HG03103 (cell line): ENCODE measurements around the gene CCDC40.
A peak's percentile ranks its signal among the peaks of the same experiment; 100 is the strongest.

Experiments used
- ATAC-seq: cut with Tn5 transposase; IDR thresholded peaks from one replicate; pipeline ENCODE4 v1.9.1; 2021; ENCODE audit warnings: low read depth; ENCODE audit not compliant: unreplicated experiment

CCDC40 gene

DNA sequence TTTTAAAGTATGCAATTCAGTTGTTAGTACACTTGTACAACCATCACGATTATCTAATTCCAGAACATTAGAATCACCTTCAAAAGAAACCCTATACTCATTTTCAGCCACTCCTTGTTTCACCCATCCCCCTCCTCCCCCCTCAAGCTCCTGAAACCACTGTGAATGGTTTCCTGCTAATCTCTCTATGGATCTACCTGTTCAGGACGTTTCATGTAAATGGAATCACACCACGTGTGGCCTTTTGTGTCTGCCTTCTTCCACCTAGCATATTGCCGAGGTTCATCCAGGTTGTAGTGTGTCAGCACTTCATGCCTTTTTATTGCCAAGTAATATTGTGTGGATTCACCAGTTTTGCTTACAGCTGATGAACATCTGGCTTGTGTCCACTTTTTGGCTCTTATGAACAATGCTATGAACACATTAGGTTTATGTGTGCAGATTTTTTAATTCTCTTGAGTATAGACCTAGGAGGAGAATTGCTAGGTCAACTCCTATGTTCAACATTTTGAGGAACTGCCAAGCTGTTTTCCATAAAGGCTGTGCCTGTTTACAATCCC, 92.6 kb downstream of the CCDC40 start:
- ATAC-seq, result no peak

DNA sequence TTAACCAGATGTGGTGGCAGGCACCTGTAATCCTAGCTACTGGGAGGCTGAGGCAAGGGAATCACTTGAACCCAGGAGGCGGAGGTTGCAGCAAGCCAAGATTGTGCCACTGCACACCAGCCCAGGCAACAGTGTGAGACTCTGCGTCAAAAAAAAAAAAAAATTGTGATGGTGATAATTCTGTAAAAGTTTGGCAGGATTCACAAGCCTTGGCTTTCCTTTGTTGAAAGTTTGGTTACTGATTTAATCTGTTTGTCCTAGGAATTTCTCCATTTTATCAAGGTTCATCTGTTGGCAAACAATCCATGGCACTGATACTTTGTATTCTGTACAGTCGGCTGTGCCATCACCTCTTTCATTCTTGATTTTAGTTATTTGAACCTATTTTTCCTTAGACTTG, 94.5 kb downstream of the CCDC40 start:
- ATAC-seq, result no peak

DNA sequence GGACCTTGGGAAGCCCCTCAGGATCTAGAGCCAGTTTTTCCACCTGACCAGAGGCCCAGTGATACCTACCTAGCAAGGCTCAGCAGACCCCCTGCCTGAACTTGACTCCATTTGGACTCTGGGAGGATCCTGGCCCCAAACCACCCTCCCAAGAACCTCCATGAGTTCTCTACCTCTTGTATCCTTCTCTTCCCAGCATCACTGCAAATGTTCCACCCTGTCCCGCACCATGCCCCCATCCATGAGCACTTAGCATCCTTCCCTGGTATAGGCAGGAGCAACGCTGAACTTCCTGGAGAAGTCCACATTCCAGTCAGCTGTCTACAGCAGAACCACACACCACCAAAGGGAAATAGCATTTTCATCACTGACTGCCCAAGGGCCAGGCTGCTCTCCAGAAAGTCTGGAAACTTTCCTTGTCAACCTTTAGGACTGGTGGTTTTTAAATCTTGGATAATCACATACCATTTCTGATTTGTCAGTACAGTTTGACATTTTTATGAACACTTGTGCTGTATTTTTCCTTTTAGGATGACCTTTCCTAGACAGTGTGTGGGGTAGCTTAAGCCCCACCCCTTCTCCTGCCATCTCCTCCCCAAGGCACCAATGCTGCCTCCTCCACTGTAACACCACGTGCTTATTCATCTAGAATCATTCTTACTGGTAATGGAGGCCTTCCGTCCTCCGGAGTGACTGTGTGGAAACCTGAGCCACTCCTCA, 96.6 kb downstream of the CCDC40 start:
- no peak for ATAC-seq

DNA sequence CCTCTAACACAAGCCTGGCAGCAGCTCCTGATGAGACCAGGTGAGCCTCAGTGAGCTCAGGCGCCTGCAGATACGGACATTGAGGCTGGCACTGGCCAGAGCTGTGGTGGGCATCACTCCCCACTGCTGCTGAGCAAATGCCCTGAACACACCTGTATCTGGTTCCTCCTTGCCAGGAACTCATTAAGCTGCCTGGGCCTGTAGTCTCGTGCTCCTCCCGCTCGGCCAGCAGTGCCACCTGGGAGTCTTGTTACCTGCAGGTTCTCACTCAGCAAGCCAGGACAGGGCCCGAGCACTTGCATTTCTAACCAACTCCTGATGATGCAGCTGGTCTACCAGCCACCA, 97.2 kb downstream of the CCDC40 start:
- ATAC-seq, result no peak

DNA sequence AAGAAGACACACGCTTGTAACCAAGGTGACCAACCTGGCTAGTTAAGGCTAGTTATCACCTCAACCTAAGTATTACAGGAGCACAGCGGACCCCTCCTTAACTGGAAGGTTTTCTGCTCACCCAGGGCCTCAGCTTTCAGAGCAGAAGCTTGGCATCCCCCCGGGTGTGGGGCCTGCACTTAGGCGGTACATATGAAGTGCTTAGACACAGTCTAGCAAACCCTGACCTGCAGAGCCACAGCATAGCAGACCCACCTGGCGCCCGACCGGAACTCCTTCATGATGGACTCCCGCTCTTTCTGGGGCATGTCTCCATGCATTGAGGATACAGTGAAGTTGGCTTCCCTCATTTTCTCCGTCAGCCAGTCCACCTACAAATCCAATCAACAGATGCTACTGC, 100.7 kb downstream of the CCDC40 start:
- no peak for ATAC-seq

DNA sequence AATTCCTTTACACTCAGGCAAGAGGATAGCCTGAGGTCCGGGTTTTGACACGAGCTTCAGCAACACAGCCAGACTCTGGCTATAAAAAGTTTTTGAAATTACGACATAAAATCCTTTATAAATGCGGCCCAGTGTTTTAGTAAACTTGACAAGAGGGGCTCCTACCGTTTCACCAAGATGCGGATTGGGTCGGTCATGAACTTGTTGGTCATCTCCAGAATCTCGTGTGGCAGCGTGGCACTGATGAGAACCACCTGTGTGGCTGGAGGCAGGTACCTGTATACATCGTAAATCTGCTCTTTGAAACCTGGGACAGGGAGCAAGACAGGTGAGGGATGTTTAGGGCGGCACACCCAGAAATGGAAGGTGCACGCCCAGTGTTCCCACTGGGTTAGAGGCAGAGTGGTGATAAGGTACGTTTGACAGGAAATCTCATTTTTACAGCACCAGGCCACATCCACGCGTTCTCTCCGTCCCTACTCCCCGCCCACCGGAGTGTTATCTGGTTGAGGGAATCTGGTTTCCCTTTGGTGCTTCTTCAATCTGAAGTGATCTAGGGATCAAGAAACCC, 102.5 kb downstream of the CCDC40 start:
- no peak for ATAC-seq

DNA sequence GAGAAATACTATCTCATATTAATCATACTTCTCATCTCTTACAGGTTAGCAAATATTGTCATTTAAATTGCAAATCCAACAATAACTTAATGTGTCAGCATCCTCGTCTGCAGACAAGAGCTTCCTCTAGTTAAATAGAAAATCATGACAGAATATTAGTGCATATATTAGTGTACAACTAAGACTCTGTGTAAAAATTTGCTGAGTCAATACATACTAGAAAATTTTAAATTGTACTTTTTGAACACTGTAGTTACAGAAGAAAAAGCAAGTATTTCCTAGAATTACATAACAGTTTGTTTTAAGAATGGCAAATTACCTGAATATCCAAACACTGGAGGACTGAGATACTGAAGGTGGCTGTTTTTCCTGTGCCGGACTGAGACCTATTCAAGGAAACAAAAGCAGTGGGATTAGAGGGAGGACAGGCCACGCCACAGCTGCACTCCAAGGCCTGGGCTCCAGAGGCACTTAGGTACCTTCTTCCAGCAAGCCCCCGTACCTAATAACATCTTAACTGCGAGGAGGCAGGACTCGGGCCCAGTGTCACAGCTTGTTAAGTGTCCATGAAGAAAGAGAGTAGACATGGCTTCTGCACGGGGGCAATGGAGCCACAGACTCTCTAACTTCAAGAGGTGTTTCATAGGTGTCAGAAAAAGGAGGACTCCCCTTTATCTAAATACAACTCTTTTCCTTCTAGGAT, 105.2 kb downstream of the CCDC40 start:
- ATAC-seq, result no peak

DNA sequence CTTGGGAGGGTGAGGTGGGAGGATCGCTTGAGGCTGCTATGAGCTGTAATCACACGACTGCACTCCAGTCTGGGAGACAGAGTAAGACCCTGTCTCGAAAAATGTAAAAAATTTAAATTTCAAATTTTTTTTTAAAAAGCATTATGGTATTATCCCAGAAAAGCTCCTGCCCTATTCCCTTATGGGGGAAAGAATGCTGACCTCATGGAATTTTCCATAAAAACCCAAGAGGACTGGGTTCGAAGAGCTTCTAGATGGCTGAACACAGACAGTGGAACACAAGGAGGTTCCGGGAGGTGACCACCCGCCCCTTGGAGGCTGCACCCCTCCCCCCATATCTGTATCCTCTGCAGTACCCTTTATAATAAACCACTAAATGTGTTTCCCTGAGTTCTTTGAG, 106.5 kb downstream of the CCDC40 start:
- ATAC-seq, result no peak

DNA sequence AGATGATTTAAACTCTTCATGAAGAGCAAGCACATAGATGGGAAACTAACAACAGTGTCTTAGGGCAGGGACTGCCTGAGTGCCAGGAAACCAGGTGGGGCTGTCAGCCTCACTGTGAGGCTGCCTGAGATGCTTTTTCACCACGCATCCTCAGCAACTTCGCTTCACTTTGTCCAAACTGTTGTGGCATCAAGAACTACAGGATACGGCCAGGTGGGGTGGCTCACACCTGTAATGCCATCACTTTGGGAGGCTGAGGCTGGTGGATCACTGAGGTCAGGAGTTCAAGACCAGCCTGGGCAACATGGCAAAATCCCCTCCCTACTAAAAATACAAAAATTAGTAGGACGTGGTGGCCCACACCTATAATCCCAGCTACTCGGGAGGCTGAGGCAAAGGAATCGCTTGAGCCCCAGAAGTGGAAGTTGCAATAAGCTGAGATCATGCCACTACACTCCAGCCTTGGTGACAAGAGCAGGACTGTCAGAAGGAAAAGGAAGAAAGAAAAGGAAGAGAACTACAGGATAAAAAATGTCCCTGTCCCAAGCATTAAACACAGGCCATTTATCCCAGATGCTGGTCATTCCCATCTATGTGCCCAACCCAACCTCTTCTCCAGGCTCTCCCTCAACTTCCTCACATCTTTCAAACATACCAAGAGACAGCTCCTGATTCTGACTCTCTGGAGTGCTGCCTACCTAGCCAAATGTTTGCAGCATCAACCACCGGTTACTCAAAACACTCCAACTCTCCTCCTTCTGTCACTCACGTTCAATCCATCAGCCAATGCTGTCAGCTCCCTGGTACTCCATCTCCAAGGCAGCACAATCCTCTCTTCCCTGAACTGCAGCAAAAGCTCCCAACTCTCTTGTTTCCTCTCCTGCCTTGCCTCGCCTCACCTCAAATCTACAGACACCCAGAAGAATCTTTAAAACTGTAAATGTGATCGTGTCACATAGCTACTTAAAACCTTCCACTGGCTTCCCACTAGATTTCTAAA, 108.9 kb downstream of the CCDC40 start:
- no peak for ATAC-seq

DNA sequence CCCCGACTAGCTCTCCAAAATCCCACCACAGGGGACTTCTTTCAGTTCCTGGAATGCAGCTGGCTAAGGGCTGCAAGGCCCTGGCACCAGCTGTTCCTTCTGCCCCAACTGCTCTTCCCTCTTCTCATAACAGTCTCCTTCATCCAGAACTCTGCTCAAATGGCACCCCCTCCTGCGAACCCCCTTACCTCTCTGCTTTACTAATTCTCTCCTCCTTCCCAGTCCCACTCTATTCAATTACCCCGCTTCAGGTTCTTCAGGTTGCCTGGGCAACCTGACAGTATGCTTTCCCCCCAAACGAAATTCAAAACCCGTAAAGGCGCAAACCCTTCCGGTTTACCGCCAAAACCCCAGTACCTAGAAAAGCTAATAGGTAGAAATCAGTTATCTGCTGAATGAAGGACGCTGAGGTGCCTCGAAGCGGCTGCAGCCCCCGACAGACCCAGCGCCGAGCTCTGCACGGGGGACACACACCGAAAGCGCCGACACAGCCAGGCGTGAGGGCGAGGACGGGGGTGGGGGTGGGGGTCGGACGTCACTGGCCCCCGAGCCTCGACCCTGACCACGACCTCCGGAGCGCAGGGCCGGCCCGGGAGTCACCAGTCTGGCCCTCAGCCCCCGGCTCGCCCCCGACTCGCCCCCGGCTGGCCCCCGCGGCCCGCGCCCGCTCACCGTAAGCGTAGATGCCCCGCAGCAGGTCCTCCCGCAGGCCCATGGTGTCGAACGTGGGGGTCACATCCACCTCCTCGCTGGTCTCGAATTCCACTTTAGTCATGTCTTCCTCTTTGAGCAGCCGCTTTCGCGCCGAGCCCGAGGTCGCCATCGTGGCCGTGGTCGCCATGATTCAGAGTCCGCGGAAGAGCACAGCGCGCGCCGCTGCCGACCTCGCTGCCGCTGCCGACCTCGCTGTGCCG, 109.9 kb downstream of the CCDC40 start:
- peak; percentile 15 for ATAC-seq

DNA sequence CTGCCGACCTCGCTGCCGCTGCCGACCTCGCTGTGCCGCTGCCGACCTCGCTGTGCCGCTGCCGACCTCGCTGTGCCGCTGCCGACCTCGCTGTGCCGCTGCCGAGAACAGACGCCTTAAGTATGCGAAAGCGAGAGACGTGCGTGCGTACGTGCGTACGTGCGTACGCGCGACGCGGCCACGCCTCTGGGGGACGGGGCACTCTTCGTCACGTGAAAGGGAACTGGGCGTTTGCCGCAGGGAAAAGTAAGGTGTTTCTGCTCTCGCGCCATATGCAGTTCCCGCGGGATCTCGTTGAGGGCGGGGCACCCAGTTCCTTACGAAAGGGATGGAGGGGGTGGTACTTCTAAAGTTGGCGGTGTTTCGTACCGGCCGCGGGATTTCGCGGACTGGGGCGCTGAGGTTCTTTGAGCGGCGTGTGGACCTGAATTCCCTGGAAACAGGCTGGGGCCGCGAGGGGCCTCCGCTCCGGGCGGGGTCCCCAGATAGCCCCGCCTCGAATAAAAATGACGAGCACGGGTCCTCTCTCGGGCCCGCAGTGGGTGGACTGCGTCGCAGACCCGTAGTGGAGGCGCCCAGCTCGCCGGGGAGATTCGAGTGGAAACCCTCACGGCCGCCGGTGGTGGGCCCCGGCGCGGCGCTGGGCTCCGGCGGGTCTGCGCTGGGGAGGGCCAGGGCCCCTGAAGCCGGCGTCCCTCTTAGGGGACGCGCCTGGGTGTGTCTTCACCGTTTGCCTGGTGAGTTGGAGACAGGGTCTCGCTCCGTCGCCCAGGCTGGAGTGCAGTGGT, 110.8 kb downstream of the CCDC40 start, which contains the start of gene EIF4A3:
Gene EIF4A3 (minus strand): TSS at position 94 of the 788 bp plus-strand sequence. CDS start 167 bp downstream, outside the sequence.
- peak; percentile 78 for ATAC-seq
